ENCODE measurements around the gene FAM89B. TPM values are rescaled to one million over a fixed set of nuclear protein-coding genes. Genes with fewer than 3 reads are reported as not detected.

The FAM89B gene
- total RNA-seq, 2 donors from 2014 or later = 41.2 to 44.4 TPM

GRCh38 chr11:65577756-65578109 lies 5.4 kb downstream of the FAM89B start:
- H3K9me3 ChIP-seq (ENCODE audit: control insufficient read depth, low read length, poor library complexity, severe bottlenecking) = no peaks in the 10 kb centered on the region
- no peak for ATAC-seq
- Mint-ChIP-seq H3K27ac (peak overlapping the region; percentile 94), H3K4me3 (peak overlapping the region; percentile 94), H3K27me3 (no peaks in the 10 kb centered on the region), H3K36me3 (ENCODE audit: low read depth) (peaks cover 5% of the 10 kb centered on the region), H3K4me1 (peaks cover 50% of the 10 kb centered on the region)
- no peak for DNase-seq

- Mint-ChIP-seq H3K27ac (peak overlapping the region; percentile 94), H3K27me3 (no peaks in the 10 kb centered on the region), H3K4me3 (peak overlapping the region; percentile 94), H3K4me1 (peaks cover 52% of the 10 kb centered on the region), H3K36me3 (ENCODE audit: low read depth) (peaks cover 5% of the 10 kb centered on the region)
- no peak for DNase-seq
- no peak for ATAC-seq
- H3K9me3 ChIP-seq (ENCODE audit: control insufficient read depth, low read length, poor library complexity, severe bottlenecking) = no peaks in the 10 kb centered on the region
Observed at GRCh38 chr11:65578134-65578533, 5.8 kb downstream of the FAM89B start.

- H3K36me3 Mint-ChIP-seq (ENCODE audit: low read depth) = peaks cover 8% of the 10 kb centered on the region
- no peak for ATAC-seq
- peak overlapping the region; percentile 94 for H3K27ac Mint-ChIP-seq
Observed at GRCh38 chr11:65578667-65579066, 6.3 kb downstream of the FAM89B start.

GRCh38 chr11:65579291-65579690 lies 7.0 kb downstream of the FAM89B start:
- H3K4me3 Mint-ChIP-seq = no peak overlapping the region
- H3K36me3 Mint-ChIP-seq (ENCODE audit: low read depth) = peaks cover 8% of the 10 kb centered on the region
- DNase-seq (no peak), ATAC-seq (no peak)
- no peaks in the 10 kb centered on the region for H3K9me3 ChIP-seq (ENCODE audit: control insufficient read depth, low read length, poor library complexity, severe bottlenecking)
- H3K27me3 Mint-ChIP-seq = no peaks in the 10 kb centered on the region
- no peak overlapping the region for H3K27ac Mint-ChIP-seq
- H3K4me1 Mint-ChIP-seq = peaks cover 49% of the 10 kb centered on the region

More at GRCh38 chr11:65578667-65579066, 6.3 kb downstream of the FAM89B start:
- peaks cover 50% of the 10 kb centered on the region for H3K4me1 Mint-ChIP-seq
- DNase-seq = no peak
- no peaks in the 10 kb centered on the region for H3K9me3 ChIP-seq (ENCODE audit: control insufficient read depth, low read length, poor library complexity, severe bottlenecking)
- H3K4me3 Mint-ChIP-seq = peak overlapping the region; percentile 74
- no peaks in the 10 kb centered on the region for H3K27me3 Mint-ChIP-seq

- H3K27ac Mint-ChIP-seq = peak overlapping the region; percentile 72
- peaks cover 43% of the 10 kb centered on the region for H3K4me1 Mint-ChIP-seq
- H3K4me3 Mint-ChIP-seq = peak overlapping the region; percentile 47
- ATAC-seq (no peak), DNase-seq (no peak)
- no peaks in the 10 kb centered on the region for H3K27me3 Mint-ChIP-seq
- no peaks in the 10 kb centered on the region for H3K9me3 ChIP-seq (ENCODE audit: control insufficient read depth, low read length, poor library complexity, severe bottlenecking)
- peaks cover 8% of the 10 kb centered on the region for H3K36me3 Mint-ChIP-seq (ENCODE audit: low read depth)
Observed at GRCh38 chr11:65580031-65580692, 7.8 kb downstream of the FAM89B start.

- ATAC-seq = no peak
- H3K4me3 Mint-ChIP-seq = no peak overlapping the region
- no peaks in the 10 kb centered on the region for H3K27me3 Mint-ChIP-seq
- peaks cover 39% of the 10 kb centered on the region for H3K4me1 Mint-ChIP-seq
- H3K9me3 ChIP-seq (ENCODE audit: control insufficient read depth, low read length, poor library complexity, severe bottlenecking) = no peaks in the 10 kb centered on the region
- no peak for DNase-seq
- peaks cover 8% of the 10 kb centered on the region for H3K36me3 Mint-ChIP-seq (ENCODE audit: low read depth)
- H3K27ac Mint-ChIP-seq = peak overlapping the region; percentile 72
Observed at GRCh38 chr11:65580756-65581155, 8.4 kb downstream of the FAM89B start.

- Mint-ChIP-seq H3K36me3 (ENCODE audit: low read depth) (peaks cover 8% of the 10 kb centered on the region), H3K4me3 (peak overlapping the region; percentile 25), H3K4me1 (peaks cover 41% of the 10 kb centered on the region), H3K27me3 (no peaks in the 10 kb centered on the region), H3K27ac (peak overlapping the region; percentile 91)
- ATAC-seq = no peak
- no peaks in the 10 kb centered on the region for H3K9me3 ChIP-seq (ENCODE audit: control insufficient read depth, low read length, poor library complexity, severe bottlenecking)
- DNase-seq = no peak
Observed at GRCh38 chr11:65581928-65582327, 9.6 kb downstream of the FAM89B start.

- Mint-ChIP-seq H3K4me3 (no peak overlapping the region), H3K27me3 (no peaks in the 10 kb centered on the region), H3K36me3 (ENCODE audit: low read depth) (peaks cover 3% of the 10 kb centered on the region), H3K4me1 (peaks cover 40% of the 10 kb centered on the region), H3K27ac (peak overlapping the region; percentile 91)
- H3K9me3 ChIP-seq (ENCODE audit: control insufficient read depth, low read length, poor library complexity, severe bottlenecking) = no peaks in the 10 kb centered on the region
- DNase-seq (no peak), ATAC-seq (no peak)
Observed at GRCh38 chr11:65583589-65583988, 11.3 kb downstream of the FAM89B start.

- H3K4me1 Mint-ChIP-seq = peaks cover 44% of the 10 kb centered on the region
- peaks cover 3% of the 10 kb centered on the region for H3K36me3 Mint-ChIP-seq (ENCODE audit: low read depth)
- peak overlapping the region; percentile 37 for H3K27ac Mint-ChIP-seq
- no peak for ATAC-seq
- no peak overlapping the region for H3K4me3 Mint-ChIP-seq
- H3K27me3 Mint-ChIP-seq = no peaks in the 10 kb centered on the region
- H3K9me3 ChIP-seq (ENCODE audit: control insufficient read depth, low read length, poor library complexity, severe bottlenecking) = no peaks in the 10 kb centered on the region
- DNase-seq = no peak
Observed at GRCh38 chr11:65584106-65584505, 11.8 kb downstream of the FAM89B start.

- no peaks in the 10 kb centered on the region for H3K27me3 Mint-ChIP-seq
Observed at GRCh38 chr11:65584723-65585171, 12.4 kb downstream of the FAM89B start.

GRCh38 chr11:65585396-65586246 lies 13.3 kb downstream of the FAM89B start:
- DNase-seq (no peak), ATAC-seq (no peak)
- Mint-ChIP-seq H3K27me3 (no peaks in the 10 kb centered on the region), H3K27ac (no peak overlapping the region), H3K4me3 (no peak overlapping the region), H3K4me1 (peaks cover 39% of the 10 kb centered on the region), H3K36me3 (ENCODE audit: low read depth) (peaks cover 3% of the 10 kb centered on the region)
- H3K9me3 ChIP-seq (ENCODE audit: control insufficient read depth, low read length, poor library complexity, severe bottlenecking) = no peaks in the 10 kb centered on the region

More at GRCh38 chr11:65584723-65585171, 12.4 kb downstream of the FAM89B start:
- Mint-ChIP-seq H3K27ac (no peak overlapping the region), H3K36me3 (ENCODE audit: low read depth) (peaks cover 3% of the 10 kb centered on the region), H3K4me1 (peaks cover 45% of the 10 kb centered on the region), H3K4me3 (no peak overlapping the region)
- ATAC-seq = no peak
- H3K9me3 ChIP-seq (ENCODE audit: control insufficient read depth, low read length, poor library complexity, severe bottlenecking) = no peaks in the 10 kb centered on the region
- DNase-seq = no peak

- H3K27ac Mint-ChIP-seq = no peak overlapping the region
- no peak overlapping the region for H3K4me3 Mint-ChIP-seq
- H3K9me3 ChIP-seq (ENCODE audit: control insufficient read depth, low read length, poor library complexity, severe bottlenecking) = no peaks in the 10 kb centered on the region
- peaks cover 39% of the 10 kb centered on the region for H3K4me1 Mint-ChIP-seq
- H3K27me3 Mint-ChIP-seq = no peaks in the 10 kb centered on the region
- DNase-seq (no peak), ATAC-seq (no peak)
- H3K36me3 Mint-ChIP-seq (ENCODE audit: low read depth) = peaks cover 3% of the 10 kb centered on the region
Observed at GRCh38 chr11:65586247-65586630, 13.9 kb downstream of the FAM89B start.

GRCh38 chr11:65586676-65587075 lies 14.3 kb downstream of the FAM89B start:
- H3K4me3 Mint-ChIP-seq = no peak overlapping the region
- no peaks in the 10 kb centered on the region for H3K9me3 ChIP-seq (ENCODE audit: control insufficient read depth, low read length, poor library complexity, severe bottlenecking)
- ATAC-seq (no peak), DNase-seq (no peak)
- H3K4me1 Mint-ChIP-seq = peaks cover 37% of the 10 kb centered on the region
- peaks cover 3% of the 10 kb centered on the region for H3K36me3 Mint-ChIP-seq (ENCODE audit: low read depth)
- no peak overlapping the region for H3K27ac Mint-ChIP-seq
- no peaks in the 10 kb centered on the region for H3K27me3 Mint-ChIP-seq
